Astrocyte of the cerebellum (primary cell): ENCODE data around the gene GNAQ.
"Not testable (repeated sequence)": the region's sequence is repeated elsewhere in the genome, so short reads cannot be mapped to it uniquely, and the experiment has no call there.

Experiments
- DNase-seq: peaks from one replicate; pipeline ENCODE4 v3.0.0-alpha.2; 2011; ENCODE audit warnings: low read depth
- H3K4me3 ChIP-seq: 2 replicates; pipeline ENCODE4 v1.5.1; 2011; ENCODE audit warnings: mild to moderate bottlenecking, low read depth, low read length, moderate library complexity
- CTCF ChIP-seq: IDR thresholded peaks from 2 replicates; pipeline ENCODE4 v1.5.1; 2012; ENCODE audit warnings: low read length, low read depth, moderate library complexity, mild to moderate bottlenecking; ENCODE audit errors: missing control alignments
- in situ Hi-C: cut with HindIII; loops from 2 replicates; pipeline ENCODE4 v1.10.0; 2017; ENCODE audit warnings: low sequenced_read_pairs

GNAQ gene

GRCh38 chr9:77766587-77766986, 265.0 kb downstream of the GNAQ start:
- no peak for TF ChIP-seq CTCF

GRCh38 chr9:77765781-77766259, 265.8 kb downstream of the GNAQ start:
- no peak for TF ChIP-seq CTCF
- in situ Hi-C loops: no loop called here
- H3K4me3 ChIP-seq: no peak overlapping the region
- DNase-seq: no peak

More at GRCh38 chr9:77766587-77766986, 265.0 kb downstream of the GNAQ start:
- DNase-seq: no peak
- in situ Hi-C loops: no loop called here
- no peak overlapping the region for H3K4me3 ChIP-seq

GRCh38 chr9:77764894-77765780, 266.5 kb downstream of the GNAQ start:
- DNase-seq: peak; percentile 54
- H3K4me3 ChIP-seq: no peak overlapping the region
- peak; percentile 67 for TF ChIP-seq CTCF
- in situ Hi-C loops: no loop called here

- TF ChIP-seq CTCF: no peak
- no peak for DNase-seq
- no peak overlapping the region for H3K4me3 ChIP-seq
- in situ Hi-C loops: no loop called here
These were observed 268.0 kb downstream of the GNAQ start for GRCh38 chr9:77763566-77763965.

- in situ Hi-C loops, H3K4me3 ChIP-seq, DNase-seq: not testable (repeated sequence)
These were observed 270.7 kb downstream of the GNAQ start for GRCh38 chr9:77760919-77761318.

GRCh38 chr9:77759391-77759790, 272.2 kb downstream of the GNAQ start:
- in situ Hi-C loops: no loop called here
- TF ChIP-seq CTCF: no peak
- DNase-seq: no peak
- no peak overlapping the region for H3K4me3 ChIP-seq

- in situ Hi-C loops: no loop called here
- no peak for DNase-seq
- no peak for TF ChIP-seq CTCF
- H3K4me3 ChIP-seq: no peak overlapping the region
These were observed 275.2 kb downstream of the GNAQ start for GRCh38 chr9:77756449-77756848.
